GM21786 (cell line): ENCODE results near the gene KANTR.
A peak's percentile ranks its signal among the peaks of the same experiment; 100 is the strongest.

ENCODE experiments used
- ATAC-seq: cut with Tn5 transposase; IDR thresholded peaks from one replicate; pipeline ENCODE4 v1.9.1; 2021; ENCODE audit not compliant: unreplicated experiment

The KANTR gene

DNA sequence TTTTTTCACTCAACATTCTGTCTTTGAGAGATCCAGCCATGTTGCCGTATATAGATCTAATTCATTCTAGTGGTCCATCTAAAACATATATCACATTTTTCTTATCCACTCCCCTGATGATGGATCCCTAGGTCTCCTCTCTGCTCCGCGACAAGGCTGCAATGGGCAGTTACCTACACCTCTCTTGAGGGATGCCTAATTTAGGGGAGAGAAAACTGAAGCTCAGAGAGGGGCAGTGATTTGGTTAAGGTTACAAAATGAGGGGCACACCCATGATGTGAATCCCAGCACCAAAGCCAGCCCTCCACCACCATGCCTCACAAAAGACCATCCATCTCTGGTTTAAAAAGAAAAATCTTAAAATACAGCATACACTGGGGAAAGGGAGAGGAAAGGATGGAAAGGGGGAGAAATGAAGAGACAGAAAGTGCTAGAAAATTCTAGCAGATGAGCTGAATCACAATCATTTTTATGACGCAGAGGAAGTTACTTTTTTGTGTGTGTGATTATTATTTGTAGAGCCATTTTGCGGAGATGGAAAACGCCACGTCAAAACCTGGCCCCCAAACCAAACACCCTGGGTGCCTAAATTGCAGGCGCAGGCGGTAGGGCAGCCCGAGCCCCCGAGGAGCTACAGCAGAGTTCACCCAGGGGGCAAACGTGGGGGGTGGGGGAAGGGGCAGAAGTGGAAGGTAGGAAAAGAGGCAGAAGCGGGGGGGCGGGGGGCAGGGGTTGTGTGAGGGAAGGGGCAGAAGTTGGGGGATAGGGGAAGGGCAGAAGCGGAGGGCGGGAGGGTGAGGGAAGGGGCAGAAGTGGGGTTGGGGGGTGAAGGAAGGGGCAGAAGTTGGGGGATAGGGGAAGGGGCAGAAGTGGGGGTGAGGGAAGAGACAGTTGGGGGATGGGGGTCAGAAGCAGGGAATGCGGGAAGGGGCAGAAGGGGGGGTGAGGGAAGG, 13.0 kb upstream of the KANTR start:
- no peak for ATAC-seq

DNA sequence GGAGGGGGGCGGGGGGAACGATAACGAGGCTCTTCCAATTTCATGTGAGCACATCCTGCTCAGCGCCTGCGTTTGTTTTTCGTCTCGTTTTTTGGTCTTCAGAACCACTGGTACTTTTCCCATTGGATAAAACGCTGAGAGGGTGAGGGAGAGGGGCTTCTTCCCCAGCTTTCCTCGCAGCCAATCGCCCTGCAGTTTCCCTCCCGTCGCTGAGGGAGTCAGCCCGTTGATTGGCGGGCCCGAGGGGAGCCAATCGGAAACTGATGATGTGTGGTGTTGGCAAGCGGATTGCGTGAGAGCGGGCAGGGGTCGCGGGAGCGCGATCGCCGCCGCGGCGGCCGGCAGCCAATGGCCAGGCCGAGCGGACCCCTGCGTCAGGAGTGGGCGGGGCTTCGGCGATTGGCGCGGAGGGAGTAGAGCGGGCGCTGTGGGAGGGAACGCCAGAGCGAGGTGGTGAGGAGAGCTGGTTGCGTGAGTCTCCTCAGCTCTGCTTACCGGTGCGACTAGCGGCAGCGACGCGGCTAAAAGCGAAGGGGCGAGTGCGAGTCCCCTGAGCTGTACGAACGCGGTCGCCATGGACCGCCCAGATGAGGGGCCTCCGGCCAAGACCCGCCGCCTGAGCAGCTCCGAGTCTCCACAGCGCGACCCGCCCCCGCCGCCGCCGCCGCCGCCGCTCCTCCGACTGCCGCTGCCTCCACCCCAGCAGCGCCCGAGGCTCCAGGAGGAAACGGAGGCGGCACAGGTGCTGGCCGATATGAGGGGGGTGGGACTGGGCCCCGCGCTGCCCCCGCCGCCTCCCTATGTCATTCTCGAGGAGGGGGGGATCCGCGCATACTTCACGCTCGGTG, 11.8 kb upstream of the KANTR start, which contains the start of gene TSPYL2:
Gene TSPYL2 (plus strand): TSS at position 443 of the 848 bp plus-strand sequence. CDS start 132 bp downstream, at position 575.
- peak; percentile 91 for ATAC-seq

DNA sequence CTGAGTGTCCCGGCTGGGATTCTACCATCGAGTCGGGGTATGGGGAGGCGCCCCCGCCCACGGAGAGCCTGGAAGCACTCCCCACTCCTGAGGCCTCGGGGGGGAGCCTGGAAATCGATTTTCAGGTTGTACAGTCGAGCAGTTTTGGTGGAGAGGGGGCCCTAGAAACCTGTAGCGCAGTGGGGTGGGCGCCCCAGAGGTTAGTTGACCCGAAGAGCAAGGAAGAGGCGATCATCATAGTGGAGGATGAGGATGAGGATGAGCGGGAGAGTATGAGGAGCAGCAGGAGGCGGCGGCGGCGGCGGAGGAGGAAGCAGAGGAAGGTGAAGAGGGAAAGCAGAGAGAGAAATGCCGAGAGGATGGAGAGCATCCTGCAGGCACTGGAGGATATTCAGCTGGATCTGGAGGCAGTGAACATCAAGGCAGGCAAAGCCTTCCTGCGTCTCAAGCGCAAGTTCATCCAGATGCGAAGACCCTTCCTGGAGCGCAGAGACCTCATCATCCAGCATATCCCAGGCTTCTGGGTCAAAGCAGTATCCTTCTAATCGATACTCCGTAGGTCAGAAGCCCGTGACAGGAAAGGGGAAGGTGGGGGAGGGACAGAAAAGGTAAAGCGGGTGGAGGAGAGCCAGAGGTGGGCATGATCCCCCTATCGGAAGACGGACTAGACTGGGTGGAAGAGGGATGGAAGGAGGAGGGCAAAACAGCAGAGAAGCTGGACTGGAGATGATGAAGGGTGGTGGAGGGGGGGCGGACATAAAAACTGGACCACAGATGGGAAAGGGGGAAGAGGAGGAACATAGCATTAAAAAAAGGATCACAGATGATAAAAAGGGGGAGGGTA, 10.9 kb upstream of the KANTR start:
- ATAC-seq, result no peak

DNA sequence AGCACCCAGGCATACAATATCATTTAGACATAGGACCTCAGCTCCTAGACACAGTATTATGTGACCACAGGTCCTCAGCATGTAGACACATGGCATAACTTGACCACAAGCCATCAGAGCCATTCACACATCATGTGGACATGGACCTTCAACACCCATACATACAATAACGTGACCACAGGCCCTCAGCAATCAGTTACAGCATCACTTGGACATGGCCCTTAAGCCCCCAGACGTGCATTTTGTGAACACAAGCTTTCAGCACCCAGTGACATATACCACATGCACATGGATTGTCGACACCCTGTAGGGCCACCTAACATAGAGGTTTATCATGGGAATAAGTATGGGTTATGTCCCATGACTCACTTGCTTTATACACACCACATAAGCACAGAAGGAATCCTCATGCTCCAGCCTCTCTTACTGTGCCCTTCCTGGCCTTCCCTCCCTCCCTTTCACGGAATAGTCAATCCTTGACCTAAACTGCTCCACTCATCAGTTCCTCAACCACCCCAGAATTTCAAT, 9.8 kb upstream of the KANTR start:
- no peak for ATAC-seq

DNA sequence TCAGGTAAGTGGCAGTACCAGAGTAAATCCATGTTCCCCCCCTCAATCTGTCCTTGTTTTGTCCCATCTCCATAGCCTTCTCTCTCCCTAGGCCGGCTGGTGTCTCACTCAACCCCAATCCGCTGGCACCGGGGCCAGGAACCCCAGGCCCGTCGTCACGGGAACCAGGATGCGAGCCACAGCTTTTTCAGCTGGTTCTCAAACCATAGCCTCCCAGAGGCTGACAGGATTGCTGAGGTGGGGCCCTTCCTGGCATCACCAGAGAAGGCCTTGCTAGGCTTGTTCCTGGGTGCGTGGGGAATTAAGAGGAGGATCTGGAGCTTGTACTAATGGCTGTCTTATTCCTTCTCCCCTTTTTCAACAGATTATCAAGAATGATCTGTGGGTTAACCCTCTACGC, 9.1 kb upstream of the KANTR start:
- no peak for ATAC-seq

DNA sequence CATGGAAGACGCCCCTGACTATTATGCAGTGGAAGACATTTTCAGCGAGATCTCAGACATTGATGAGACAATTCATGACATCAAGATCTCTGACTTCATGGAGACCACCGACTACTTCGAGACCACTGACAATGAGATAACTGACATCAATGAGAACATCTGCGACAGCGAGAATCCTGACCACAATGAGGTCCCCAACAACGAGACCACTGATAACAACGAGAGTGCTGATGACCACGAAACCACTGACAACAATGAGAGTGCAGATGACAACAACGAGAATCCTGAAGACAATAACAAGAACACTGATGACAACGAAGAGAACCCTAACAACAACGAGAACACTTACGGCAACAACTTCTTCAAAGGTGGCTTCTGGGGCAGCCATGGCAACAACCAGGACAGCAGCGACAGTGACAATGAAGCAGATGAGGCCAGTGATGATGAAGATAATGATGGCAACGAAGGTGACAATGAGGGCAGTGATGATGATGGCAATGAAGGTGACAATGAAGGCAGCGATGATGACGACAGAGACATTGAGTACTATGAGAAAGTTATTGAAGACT, 8.2 kb upstream of the KANTR start:
- no peak for ATAC-seq

DNA sequence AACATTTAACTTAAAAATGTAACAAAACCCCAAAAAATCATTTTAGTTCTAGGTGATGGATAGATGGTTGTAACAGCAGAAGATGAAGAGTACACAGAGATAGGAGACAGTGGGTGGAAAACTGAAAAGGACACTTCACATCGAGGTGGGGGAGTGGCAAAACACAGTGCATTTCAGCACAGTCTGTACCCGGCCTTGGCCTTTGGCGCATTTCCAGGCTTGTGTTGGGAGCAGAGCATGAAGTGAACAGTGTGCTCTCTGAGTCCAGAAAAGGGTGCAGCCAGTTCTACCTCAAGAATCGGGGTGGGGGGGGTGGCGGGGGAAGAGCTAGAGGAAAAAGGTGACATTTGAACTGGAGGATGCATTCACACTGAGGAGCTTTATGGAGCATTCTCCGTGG, 7.5 kb upstream of the KANTR start:
- no peak for ATAC-seq

DNA sequence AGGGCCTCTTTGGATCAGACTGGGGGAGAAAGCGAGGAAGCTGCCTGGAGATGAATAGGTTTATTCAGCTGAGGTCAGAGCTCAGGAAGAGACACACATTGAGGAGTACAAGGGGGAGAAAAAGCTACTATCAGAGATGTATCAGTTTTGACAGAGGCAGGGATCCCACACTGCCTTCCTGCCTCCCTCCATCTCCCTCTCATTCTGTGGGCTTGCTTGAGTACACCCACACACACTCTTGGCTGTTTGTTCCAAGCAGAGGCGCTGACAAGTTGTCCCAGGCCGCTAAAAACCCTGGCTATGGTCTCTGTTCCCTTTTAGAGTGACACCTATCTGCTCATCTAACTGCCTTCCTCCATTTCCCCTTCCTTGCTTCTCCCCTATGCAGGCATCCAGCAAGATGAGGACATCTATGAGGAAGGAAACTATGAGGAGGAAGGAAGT, 6.5 kb upstream of the KANTR start:
- ATAC-seq, result no peak

DNA sequence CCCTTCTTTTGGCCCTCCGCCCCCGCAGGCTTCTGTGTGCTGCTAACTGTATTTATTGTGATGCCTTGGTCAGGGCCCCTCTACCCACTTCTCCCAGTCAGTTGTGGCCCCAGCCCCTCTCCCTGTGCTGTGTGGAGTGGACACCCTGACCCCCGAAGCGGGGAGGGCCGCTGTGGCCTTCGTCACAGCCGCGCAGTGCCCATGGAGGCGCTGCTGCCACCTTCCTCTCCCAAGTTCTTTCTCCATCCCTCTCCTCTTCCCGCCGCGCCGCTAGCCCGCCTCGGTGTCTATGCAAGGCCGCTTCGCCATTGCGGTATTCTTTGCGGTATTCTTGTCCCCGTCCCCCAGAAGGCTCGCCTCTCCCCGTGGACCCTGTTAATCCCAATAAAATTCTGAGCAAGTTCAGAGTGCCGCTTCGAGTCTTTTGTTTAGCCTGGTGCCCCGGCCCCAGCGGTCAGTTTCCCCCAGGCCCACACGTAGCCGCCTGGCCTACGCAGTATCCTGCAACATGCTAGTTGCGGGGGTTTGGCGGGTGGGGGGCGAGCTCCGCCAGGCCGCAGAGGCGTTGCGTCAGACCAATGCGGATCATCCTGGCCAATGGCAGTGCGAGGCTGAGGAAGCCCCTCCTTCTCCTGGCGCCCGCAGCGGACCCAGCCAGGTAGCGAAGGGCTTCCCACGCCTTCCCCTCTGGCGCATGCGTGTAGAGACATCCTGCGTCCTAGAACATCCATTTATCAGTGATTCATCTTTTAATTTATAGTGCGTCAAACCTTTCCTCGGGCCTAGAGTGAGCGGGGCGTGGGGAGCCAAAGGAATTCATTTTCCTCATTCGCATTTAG, 5.6 kb upstream of the KANTR start:
- peak; percentile 49 for ATAC-seq

DNA sequence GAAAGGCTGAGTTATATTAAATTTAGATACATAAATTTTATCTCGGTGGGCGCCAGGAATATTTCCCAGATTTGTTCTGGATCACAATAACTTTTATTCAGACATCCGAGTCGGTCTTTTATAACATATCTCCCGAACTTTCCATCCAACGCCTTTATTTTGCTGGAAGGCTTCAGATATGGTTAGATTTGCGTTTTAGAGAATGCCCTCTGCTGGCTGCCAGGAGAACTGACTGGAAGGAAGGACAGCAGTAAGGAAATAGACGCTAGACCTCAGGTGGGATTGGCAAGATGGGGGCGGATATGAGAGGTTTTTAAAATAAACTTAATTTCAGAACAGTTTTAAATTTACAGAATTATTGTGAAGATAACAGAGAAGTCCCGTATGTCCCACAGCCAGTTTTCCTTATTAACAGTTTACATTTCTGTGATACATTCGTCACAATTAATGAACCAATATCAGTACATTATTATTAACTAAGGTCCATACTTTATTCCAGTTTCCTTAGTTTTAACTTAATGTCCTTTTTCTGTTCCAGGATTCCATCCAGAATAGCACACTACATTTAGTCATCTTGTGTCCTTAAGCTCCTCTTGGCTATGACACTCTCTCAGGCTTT, 4.6 kb upstream of the KANTR start:
- ATAC-seq, result no peak

DNA sequence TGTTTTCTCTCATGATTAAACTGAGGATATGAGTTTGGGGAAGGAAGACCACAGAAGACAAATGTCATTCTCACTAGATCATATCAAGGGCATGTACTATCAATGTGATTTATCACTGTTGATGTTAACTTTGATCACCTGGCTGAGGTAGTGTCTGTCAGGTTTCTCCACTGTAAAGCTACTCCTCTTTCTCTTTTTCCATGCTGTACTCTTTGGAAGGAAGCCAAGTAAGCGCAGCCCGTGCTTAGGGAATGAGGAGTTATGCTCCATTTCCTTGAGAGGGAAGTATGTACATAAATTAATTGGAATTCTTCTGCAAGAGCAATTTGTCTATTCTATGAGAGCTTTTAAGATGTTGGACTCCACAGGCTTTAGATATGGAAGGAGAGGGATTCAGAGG, 4.0 kb upstream of the KANTR start:
- no peak for ATAC-seq

DNA sequence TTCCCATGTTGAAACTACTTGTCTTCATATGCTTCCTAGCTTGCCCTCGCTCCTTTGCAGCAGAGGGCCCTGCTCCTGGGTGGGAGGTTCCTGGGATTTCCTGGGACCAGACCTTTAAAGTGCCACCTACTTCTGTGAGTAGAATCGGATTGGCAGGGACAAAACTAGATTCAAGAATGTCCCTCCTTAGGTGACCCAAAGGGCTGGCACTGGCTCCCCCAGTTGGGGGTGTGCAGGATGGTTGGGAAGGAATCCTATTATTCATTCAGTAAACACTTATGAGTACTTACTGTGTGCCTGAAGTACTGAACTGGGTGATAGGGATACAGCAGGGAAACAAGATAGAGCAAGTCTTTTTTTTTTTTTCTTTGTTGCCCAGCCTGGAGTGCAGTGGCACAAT, 2.6 kb upstream of the KANTR start:
- no peak for ATAC-seq

DNA sequence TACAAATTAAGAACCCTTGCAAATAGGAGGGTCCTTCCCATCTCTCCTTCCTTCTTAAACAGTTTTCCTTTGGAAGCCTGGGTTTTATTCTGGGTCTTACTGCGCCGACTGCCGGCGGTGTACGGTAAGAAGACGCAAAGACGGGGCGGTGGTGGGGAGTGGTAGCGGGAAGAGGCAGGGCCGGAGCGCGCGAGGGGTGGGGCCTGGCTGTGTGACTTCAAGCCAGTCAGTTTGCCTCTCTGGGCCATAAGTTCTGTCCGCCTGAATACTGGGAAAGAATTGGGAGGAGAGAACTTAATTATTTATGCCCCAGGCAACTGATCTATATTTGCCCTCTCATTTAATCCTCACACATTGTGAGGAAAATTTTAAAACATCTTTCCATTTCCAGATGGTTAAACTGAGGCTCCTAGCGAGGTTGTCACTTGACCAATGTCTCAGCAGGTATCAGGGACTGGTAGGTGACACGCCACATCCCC, 726 bp upstream of the KANTR start:
- peak; percentile 46 for ATAC-seq

DNA sequence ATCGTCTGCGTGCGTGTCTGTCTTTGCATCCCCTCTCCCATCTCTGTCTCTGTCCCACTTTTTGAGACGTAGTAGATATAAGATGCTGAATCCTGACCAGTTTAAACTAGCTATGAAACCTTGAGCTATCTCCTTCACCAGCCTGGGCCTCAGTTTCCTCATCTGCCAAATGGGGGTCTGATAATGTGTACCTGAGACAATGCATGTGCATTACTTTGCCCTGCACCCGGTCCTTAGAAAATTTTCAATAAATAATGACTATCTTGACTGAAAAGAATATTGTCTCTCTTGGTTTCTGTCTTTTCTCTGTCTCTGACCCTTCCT, 602 bp downstream of the KANTR start:
- ATAC-seq, result no peak

DNA sequence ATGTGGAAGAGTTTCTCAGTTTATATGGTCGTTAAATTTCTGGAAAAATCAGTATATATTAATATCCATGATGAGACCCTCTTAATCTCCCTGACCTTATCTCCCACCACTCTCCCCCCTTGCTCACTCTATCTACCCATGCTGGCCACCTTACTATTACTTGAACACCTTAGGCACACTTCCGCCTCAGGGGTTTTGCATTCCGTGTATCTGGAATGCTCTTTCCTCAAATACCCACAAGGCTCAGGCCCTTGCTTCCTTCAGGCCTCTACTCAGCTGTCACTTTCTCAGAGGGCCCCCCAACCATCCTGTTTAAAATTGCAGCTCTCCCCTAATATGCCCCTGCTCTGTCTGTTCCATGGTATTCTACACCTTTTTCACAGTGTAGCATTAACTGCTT, 1.9 kb downstream of the KANTR start:
- no peak for ATAC-seq

DNA sequence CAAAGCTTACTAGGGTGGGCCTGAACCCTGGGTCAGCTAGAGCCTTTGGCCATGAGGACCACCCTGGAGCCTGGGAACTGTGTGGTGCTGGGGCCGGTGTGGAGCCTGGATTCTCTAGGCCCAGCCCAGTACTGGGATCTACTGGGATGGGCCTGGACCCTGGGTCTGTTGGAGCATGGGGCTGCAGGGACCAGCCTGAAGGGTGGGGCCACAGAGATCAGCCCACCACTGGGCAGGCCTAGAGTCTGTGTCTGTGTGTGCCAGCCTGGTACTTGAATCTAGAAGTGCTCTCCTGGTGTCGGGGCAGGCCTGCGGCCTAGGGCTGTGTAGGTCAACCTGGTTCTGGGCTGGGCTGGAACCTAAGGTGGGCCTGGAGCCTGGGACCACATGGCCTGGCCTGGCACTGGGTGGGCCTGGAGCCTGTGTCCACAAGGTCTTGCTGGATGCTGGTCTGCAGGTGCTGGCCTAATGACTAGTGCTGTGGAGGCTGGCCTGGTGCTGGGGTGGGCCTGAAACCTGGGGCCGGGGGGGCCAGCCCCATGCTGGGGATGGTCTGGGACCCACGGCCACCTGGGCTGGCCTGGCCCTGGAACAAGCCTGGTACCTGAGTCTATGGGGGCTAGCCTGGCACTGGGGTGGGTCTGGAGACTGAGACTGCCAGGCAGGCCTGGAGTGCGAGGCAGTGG, 21.1 kb downstream of the KANTR start:
- no peak for ATAC-seq

DNA sequence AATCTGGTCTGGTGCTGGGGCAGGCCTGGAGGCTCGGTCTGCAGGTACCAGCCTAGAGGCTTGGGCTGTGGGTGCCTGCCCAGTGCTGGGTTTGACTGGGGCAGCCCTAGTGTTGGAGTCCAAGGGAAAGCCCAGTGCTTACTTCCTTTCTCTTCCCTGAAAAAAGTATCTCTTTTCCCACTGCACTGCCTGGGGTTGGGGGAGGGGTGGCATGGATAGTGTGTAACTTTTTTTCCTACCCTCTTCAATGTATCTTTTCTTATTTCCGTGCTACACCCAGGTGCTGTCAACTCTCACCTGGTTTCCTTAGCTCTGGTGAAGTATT, 21.6 kb downstream of the KANTR start:
- no peak for ATAC-seq

DNA sequence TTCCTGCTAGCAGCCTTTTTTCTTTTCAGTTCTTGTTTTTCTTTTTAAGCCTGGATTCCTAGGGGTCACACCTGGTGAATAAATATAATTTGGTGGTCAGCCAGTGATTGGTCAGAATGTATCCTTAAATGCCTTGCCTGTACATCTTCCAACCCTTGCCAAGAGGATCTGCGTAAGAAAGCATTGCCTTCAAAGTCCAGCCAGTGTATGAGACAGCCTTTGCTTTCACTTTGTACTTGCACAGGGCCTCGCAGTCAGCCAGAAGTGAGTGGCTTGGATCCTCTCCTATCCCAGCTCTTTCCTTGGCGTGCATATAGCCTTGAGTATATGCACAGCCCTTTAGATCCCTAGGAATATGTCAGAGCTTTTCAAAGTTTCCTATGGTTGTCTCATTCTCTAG, 22.2 kb downstream of the KANTR start:
- no peak for ATAC-seq

DNA sequence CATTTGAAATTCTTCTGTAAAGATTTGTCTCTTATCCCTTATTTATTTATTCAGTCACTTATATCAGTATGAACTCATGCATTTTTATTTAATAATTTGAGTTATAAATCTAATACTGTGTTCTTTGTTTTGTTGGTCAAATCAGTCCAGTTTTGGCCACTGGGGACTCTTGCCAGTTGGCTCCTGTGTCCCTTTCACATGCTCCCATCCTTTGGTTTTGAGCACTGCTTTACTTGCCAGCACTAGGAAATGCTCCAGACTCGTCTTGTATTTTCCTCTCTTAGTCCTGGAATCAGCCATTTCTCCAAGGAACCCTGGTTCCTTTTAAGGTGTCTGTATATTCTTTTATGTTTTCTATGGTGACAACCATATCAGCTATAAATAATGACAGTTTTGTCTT, 28.1 kb downstream of the KANTR start:
- ATAC-seq, result no peak
